Endothelial cell of umbilical vein (primary cell): ENCODE results near the gene AADACL2.

Experiments
- CTCF ChIP-seq, 2 donors: IDR thresholded peaks; 1 replicate in 1 of 2; 2 replicates in 1 of 2; pipeline ENCODE4 v1.5.1; 2011; ENCODE audit warnings: low read length in 2 of 2, mild to moderate bottlenecking in 2 of 2, moderate library complexity in 2 of 2, control low read depth in 1 of 2, inconsistent platforms in 1 of 2, low read depth in 1 of 2; ENCODE audit not compliant: insufficient read depth in 1 of 2; ENCODE audit errors: extremely low read depth in 1 of 2
- EZH2 ChIP-seq: IDR thresholded peaks from 2 replicates; pipeline ENCODE4 v1.6.1; 2012; ENCODE audit warnings: borderline replicate concordance, low read depth, mild to moderate bottlenecking, moderate library complexity, low read length, inconsistent platforms; ENCODE audit not compliant: severe bottlenecking
- POLR2AphosphoS5 ChIP-seq: IDR thresholded peaks from 2 replicates; pipeline ENCODE4 v1.6.1; 2012; ENCODE audit warnings: low read depth, mild to moderate bottlenecking, control low read depth, low read length, moderate library complexity; ENCODE audit not compliant: insufficient read depth

DNA sequence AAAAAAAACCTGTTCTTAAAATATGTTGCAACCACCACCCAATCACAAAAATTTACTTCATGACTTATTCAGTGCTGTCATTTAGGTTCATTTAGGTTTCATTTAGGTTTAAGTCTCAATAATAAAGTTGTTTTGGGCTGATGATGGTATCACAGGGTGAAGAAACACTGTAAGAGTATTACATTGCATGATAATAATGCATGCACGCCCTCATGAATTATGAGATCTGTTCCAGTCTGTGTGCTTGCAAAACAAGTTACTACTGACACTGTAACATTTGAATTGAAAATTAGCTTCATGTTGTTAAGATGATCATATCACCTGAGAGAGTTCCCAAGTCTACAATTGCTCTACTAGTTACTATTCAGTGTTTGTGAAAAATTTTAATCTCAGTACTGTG lies at the start of gene AADACL2:
- TF ChIP-seq CTCF (IDR thresholded peaks at IDR 0.05; ENCODE audit: extremely low read depth in 1 of 2, insufficient read depth in 1 of 2, low read depth in 1 of 2, low read length in 2 of 2) (no peak), EZH2 (no peak), POLR2AphosphoS5 (no peak)
